ENCODE data around the gene S100A13. TPM values are rescaled to one million over a fixed set of nuclear protein-coding genes. Genes with fewer than 3 reads are reported as not detected.
A peak's percentile ranks its signal among the peaks of the same experiment; 100 is the strongest.

S100A13 gene
- total and polyA plus RNA-seq, 9 of the 15 experiments (the other 6 are each of a cell fraction or from before 2014, with no cell fraction given): 41.9 to 129 (median 58.0) TPM

- WGBS (ENCODE audit: insufficient coverage, low coverage, missing lambda C conversion rate): 33% methylated on average over 3 of the region's 4 CpGs
- Histone ChIP-seq H4K20me1 (replicated peaks; ENCODE audit: control insufficient read depth, insufficient read depth, low read length) (no peaks in the 10 kb centered on the region), H3K4me1 (replicated peaks in 1 of 2; ENCODE audit: control insufficient read depth in 2 of 2, insufficient read depth in 2 of 2, low read length in 2 of 2) (peaks cover 30 to 47% of the 10 kb centered on the region in 2 experiments), H3K79me2 (ENCODE audit: control insufficient read depth, insufficient read depth, low read length) (no peaks in the 10 kb centered on the region), H3K27me3 (ENCODE audit: control insufficient read depth in 2 of 2, insufficient read depth in 2 of 2, low read length in 2 of 2) (no peaks in the 10 kb centered on the region), H3K36me3 (ENCODE audit: control insufficient read depth, insufficient read depth, low read length) (no peaks in the 10 kb centered on the region), H3K9me1 (ENCODE audit: control insufficient read depth, insufficient read depth, low read length) (peaks cover 6% of the 10 kb centered on the region), H3K27ac (ENCODE audit: extremely low read depth, low read depth, low read length) (no peak overlapping the region), H3K9ac (ENCODE audit: insufficient read depth in 1 of 2, low read depth in 2 of 2, low read length in 2 of 2) (peak overlapping the region in 1 of 2 experiments; percentile 79; a peak in 2 of 4 replicates), H3K4me3 (no peak overlapping the region), H3K9me3 (replicated peaks; ENCODE audit: control insufficient read depth, insufficient read depth, low read depth, low read length) (no peaks in the 10 kb centered on the region), H3K4me2 (ENCODE audit: insufficient read depth, low read length) (peak overlapping the region; percentile 7; the same call in 1 of the 2 replicates), H2AFZ (ENCODE audit: low read depth, low read length) (peak overlapping the region; percentile 65; the same call in 1 of the 2 replicates)
- no TSS peak for BruUV-seq (replicated peaks)
- peak in 2 of 4 experiments; percentile 50 for DNase-seq (ENCODE audit: extremely low read depth in 1 of 4, low spot score in 3 of 4)
- intact Hi-C loops (cut with micrococcal nuclease): no loop called here
- ATAC-seq: no peak
- in situ Hi-C loops (cut with MboI): no loop called here
- CTCF ChIA-PET (ENCODE audit: low intra/inter-chr PET ratio): no interaction called here
- FAIRE-seq: no peak
- POLR2A ChIA-PET: interaction anchor here (1.1 to 4.1 kb wide), 2 partner anchors 9 to 17 kb away, joined by 3 to 23 read pairs; partner anchors contain the start of genes S100A1 and S100A13
- no peak for TF ChIP-seq SNIP1 (IDR thresholded peaks at IDR 0.05; ENCODE audit: low read depth)
- no peak for TF ChIP-seq E2F6 (IDR thresholded peaks at IDR 0.05; ENCODE audit: borderline replicate concordance in 1 of 2, extremely low read depth in 1 of 2, insufficient read depth in 1 of 2, insufficient read length in 1 of 2, low read depth in 1 of 2, low read length in 1 of 2, poor library complexity in 1 of 2, severe bottlenecking in 1 of 2)
- no peak for TF ChIP-seq SMAD3 (CRISPR knock-in tag; conservative IDR thresholded peaks at IDR 0.05)
- no peak for TF ChIP-seq E2F8 (IDR thresholded peaks at IDR 0.05; ENCODE audit: low read depth, partially characterized antibody)
- no peak for TF ChIP-seq RBM39 (optimal IDR thresholded peaks at IDR 0.05; ENCODE audit: low read depth, low read length)
- no peak for TF ChIP-seq KAT8 (IDR thresholded peaks at IDR 0.05; ENCODE audit: low read depth)
- TF ChIP-seq ZNF175 (CRISPR knock-in tag; IDR thresholded peaks at IDR 0.05; ENCODE audit: low read depth): no peak
- TF ChIP-seq BRD9 (IDR thresholded peaks at IDR 0.05; ENCODE audit: low read depth, partially characterized antibody): no peak
- no peak for TF ChIP-seq MEIS2 (IDR thresholded peaks at IDR 0.05; ENCODE audit: partially characterized antibody)
- no peak for TF ChIP-seq FIP1L1 (IDR thresholded peaks at IDR 0.05; ENCODE audit: low read depth, low read length, poor library complexity, severe bottlenecking)
- TF ChIP-seq FOSL1 (tag; conservative IDR thresholded peaks at IDR 0.05): 0 out of 2 replicates have a peak, but pooled peaks have one; percentile 6
- no peak for TF ChIP-seq ARNT (IDR thresholded peaks at IDR 0.05)
- no peak for TF ChIP-seq CXXC5 (CRISPR knock-in tag; IDR thresholded peaks at IDR 0.05)
- TF ChIP-seq PHB2 (IDR thresholded peaks at IDR 0.05; ENCODE audit: low read depth): no peak
- no peak for TF ChIP-seq ZNF583 (CRISPR knock-in tag; IDR thresholded peaks at IDR 0.05)
- no peak for TF ChIP-seq ZBTB33 (CRISPR knock-in tag; IDR thresholded peaks at IDR 0.05)
- peak; percentile 23; the same call in 1 of the 2 replicates for TF ChIP-seq ZBTB7A (IDR thresholded peaks at IDR 0.05; ENCODE audit: borderline replicate concordance, control insufficient read depth, low read depth, low read length)
- no peak for TF ChIP-seq ZNF140 (CRISPR knock-in tag; IDR thresholded peaks at IDR 0.05)
Observed at GRCh38 chr1:153610334-153610733, 17.0 kb downstream of the S100A13 start.

All from K562 (cell line).